Activated effector memory CD4-positive, alpha-beta T cell treated with anti-CD3 and anti-CD28 coated beads, Interleukin-2, amount 50 U/mL, for 16 hours (primary cell): ENCODE data around the gene RASSF3.

Experiments
- DNase-seq: peaks from one replicate; pipeline ENCODE4 v3.0.0-alpha.2; 2020

The RASSF3 gene

GRCh38 chr12:64696080-64696741 is 85.9 kb downstream of the RASSF3 start:
- no peak for DNase-seq

DNA sequence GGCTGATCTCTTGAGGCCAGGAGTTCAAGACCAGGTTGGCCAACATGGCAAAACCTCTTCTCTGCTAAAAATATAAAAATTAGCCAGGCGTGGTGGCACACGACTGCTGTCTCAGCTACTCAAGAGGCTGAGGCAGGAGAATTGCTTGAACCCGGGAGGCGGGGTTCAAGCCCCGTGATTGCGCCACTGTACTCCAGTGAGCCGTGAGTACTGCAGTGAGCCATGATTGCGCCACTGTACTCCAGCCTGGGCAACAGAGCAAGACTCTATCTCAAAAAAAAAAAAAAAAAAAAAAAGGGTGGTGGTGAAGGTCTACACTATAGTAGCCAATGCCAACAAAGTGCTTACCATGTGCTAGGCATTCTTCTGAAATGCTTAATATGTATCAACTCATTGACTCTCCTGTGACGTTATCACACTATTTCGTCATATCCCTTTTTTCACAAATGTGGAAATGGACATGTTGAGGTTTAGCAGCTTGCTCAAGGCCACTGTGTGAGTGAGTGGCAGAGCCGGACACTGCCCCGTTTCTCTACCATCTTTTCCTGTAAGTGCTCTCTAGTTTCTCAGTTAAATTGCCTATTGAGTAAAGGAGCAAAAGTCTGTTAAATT is 89.3 kb downstream of the RASSF3 start:
- DNase-seq: no peak

- no peak for DNase-seq
Observed at GRCh38 chr12:64700532-64700931, 90.2 kb downstream of the RASSF3 start.

- DNase-seq: no peak
Observed at GRCh38 chr12:64701283-64701682, 91.0 kb downstream of the RASSF3 start.

DNA sequence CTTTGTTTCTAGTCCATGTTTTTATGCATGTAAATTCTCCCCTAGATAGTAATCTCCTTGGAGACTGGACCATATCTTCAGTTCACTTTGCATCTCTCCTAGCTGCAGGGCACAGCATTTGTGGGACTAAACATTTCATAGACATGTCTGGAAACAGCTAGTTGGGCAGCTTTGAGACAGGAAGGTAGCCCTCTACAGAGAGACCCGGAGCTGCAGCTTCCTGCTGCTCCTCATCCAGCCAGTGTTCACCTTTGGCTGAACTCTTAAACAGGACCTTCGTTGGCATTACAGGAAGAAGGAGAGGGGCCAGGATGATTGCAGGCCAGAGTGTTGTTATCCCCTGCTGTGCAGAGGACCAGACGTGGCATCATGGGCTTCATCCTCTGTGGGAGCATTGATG is 96.0 kb downstream of the RASSF3 start:
- DNase-seq: no peak

GRCh38 chr12:64706857-64707256 is 96.6 kb downstream of the RASSF3 start:
- no peak for DNase-seq

- no peak for DNase-seq
Observed at GRCh38 chr12:64707362-64707761, 97.1 kb downstream of the RASSF3 start.

- no peak for DNase-seq
Observed at GRCh38 chr12:64707926-64708325, 97.6 kb downstream of the RASSF3 start.

DNA sequence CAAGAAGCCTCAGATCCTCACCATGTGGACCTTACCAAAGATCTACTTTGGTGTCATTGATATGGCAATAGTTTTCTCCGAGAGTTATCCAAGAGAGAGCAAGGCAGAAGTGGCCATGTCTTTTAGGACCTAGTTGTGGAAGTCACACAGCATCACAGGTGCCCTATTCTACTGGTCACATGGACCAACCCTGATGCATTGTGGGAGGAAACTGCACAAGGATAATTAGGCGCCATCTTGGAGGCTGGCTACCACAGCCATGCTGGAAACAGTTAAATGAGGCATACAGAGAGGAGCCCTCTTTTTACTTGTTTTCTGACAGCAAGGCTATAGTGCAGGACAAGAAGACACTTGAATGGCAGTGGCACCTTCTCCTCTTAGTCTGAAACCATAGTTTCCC is 99.1 kb downstream of the RASSF3 start:
- no peak for DNase-seq

GRCh38 chr12:64713376-64713775 is 103.1 kb downstream of the RASSF3 start:
- DNase-seq: no peak

DNA sequence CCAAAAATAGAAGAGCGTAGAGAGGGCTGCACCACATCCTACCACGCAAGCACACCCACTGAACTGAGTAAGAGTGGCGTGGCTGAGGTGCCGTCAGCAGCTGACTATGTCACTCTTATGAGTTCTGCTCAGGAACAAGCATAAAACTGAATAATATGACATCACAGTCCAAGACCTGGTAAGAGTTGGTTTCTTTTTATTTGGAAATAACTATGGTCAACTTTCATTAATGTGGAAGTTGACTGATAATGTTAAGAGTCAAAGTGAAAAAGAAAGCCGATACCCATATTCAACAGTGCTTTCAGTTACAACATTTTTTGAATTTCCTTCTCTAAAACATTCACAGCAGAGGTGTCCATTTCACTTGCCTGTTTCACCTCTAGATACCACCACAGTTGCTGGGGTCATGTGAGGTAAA is 104.3 kb downstream of the RASSF3 start:
- DNase-seq: peak; percentile 65

DNA sequence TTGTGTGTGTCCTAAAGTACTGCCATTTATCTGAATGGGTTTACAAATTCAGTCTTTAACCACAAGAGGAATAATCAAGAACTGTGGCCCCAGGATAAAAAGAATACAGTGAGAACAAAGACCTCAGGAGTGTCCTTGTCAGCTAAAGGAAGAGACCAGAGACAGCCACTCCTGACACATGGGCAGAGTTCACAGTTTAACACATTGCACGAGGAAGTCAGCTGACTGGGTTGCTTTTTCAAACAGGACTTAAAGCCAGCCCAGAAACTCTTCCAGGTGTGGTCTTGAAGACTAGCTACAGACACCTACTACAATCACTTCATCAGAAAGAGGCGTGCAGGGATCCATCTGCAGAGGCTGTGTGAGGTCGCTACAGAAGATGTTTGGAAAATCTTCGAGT is 106.1 kb downstream of the RASSF3 start:
- no peak for DNase-seq

DNA sequence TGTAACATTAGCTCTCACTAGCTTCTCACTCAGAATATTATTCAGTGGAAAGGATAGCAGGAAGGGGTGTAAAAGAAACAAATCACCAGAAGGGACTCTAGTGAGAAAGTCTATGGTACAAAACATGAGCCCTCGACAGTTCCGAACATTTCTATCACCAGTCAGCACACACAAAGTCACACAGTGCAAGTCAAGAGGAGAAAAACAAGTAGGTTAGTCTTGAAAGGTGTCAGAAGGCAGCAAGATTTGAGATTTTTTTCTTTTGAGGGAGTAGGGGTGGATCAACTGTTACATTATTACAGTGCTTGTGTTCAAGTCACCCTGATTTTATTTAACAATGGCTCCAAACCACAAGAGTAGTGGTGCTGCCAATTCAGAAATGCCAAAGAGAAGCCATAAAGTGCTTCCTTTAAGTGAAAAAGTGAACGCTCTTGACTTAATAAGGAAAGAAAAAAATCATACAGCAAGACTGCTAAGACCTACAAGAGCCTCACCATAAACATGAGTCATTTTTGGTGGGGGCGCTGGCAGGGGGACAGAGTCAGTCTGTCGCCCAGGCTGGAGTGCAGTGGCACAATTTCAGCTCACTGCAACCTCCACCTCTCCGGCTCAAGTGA is 106.7 kb downstream of the RASSF3 start:
- no peak for DNase-seq

DNA sequence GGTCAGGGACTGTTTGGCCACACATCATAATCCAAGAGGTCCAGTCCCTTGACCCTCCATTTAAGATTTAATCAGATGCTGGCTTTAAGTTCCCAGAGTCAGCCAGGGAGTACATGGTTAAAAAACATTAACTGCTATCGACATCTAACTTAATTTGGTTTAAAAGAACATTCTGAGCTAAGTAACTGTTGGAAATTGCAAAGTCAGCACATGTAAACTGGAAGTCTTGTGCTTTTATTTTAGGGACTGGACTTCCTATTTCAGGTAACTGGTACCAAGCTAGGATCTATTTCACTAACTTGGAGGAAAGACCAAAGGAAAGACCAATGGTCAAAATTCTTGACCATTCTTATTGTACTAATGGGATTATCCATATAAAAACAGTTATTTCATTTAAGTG is 108.4 kb downstream of the RASSF3 start:
- DNase-seq: no peak

GRCh38 chr12:64720884-64721283 is 110.6 kb downstream of the RASSF3 start:
- no peak for DNase-seq

DNA sequence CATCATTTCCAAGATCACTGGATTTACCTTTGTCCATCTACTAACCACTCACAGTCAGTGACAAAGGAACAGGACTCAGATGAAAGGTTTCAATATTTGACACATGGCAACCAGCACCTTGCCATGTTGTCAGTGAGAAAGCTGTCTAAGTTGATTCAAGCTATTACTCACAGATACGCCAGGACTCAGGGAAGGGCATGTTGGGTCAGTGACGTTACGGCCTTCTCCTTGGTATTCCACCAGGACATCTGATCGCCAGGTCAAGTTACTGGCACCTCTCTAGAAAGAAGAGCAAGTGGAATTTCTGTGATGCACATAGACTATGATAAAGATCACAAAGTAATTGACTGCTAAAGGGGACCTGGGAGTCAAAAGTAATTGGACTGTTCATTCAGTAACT is 112.5 kb downstream of the RASSF3 start:
- no peak for DNase-seq

DNA sequence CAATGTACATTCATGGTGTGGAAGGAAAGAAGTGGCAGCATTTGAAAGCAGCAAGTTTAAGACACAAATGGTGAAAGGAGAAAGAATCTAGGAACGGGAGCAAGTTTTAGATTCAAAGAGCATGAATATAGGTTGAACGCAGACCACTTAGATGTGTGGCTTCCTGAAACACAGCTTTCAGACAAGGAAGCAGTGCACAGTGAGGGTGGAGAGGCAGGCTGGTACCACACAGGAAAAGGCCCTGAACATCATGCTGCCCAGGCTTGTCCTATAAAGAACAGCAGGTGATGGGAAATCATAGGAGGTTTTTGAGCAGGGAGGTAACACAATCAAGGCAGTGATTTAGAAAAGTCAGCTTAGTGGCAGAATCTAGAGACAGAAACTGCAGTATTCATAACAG is 113.3 kb downstream of the RASSF3 start:
- no peak for DNase-seq

- no peak for DNase-seq
Observed at GRCh38 chr12:64724201-64724745, 114.0 kb downstream of the RASSF3 start.

GRCh38 chr12:64729909-64730587 is 119.8 kb downstream of the RASSF3 start:
- DNase-seq: no peak

- no peak for DNase-seq
Observed at GRCh38 chr12:64730588-64730969, 120.3 kb downstream of the RASSF3 start.

DNA sequence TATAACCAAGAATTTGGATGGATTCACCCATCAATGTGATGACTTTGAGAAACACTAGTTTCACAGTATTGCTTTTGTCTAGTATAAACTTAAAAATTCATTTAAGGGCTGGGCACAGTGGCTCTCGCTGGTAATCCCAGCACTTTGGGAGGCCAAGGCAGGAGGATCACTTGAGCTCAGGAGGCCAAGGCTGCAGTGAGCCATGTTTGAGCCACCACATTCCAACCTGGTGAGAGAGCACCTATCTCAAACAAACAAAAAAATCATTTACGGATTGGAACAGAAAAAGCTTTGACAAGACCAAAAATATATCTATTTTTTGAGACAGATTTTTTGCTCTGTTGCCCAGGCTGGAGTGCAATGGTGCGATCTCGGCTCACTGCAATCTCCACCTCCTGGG is 121.4 kb downstream of the RASSF3 start:
- DNase-seq: no peak

DNA sequence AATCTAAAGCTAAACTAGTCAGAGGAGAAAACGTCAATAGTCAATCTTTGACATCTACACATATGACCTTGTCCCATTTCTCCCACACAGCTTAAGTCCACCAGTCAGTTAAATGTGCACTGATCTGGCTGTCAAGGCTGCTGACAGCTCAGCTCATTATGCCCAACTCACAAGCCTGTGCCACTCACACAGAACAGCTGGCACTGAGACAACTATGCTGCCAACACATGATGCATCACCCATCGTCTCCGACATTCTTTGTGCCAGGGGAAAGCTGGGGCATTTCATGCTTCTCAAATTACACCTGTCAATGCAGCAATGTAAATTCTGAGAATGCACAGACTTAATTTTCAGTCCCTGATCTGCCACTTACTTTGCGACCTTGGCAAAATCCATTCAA is 123.6 kb downstream of the RASSF3 start:
- no peak for DNase-seq

DNA sequence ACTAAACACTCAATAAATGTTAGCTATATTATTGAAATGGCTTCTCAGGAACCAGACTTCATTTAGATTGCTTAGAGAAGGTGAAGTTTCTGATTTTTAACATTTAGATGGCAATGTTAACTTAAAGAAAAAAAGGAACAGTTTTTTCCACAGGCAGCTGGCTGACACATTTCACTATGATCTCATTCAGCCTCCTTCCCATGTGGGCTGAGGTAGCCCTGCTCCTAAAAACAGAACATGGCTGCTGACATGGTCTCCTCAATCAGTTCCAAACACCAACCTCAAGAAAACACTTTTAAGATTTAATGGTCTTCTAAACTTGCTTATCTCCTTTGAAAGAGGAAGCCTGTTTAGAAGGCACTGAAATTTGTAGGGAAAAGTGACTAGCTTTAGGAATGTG is 125.1 kb downstream of the RASSF3 start:
- no peak for DNase-seq

DNA sequence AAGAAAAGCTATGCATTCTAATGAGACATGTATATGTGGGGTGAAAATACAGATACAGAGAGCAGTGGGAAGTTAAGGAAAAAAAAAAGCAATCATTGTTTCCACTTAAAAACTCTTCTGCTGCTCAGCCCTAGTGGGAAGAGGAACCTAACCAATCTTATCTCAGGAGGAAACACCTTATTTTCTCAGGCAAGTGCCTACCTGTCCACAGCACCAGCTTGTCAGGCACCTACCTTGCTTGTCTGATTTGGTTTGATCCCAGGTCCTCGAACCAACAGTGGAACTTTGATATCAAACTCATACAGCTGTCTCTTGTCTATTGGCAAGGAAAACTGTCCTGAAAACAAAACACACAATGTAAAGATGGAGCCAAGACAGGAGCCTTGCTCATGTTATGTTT is 126.5 kb downstream of the RASSF3 start:
- DNase-seq: no peak
